ENCODE data around the gene POC1A. TPM values are rescaled to one million over a fixed set of nuclear protein-coding genes. Genes with fewer than 3 reads are reported as not detected.

The POC1A gene
- total and polyA plus RNA-seq, 2 of the 8 experiments (the other 6 are each of a cell fraction or from before 2014, with no cell fraction given) = 35.7 to 39.2 TPM

- Histone ChIP-seq H4K5ac (ENCODE audit: insufficient read length, low read depth, low read length) (no peak overlapping the region), H3K79me2 (ENCODE audit: control insufficient read depth in 1 of 2, insufficient read depth in 2 of 2, low read length in 2 of 2) (no peaks in the 10 kb centered on the region), H3K23ac (ENCODE audit: insufficient read length) (no peak overlapping the region), H3K36me3 (ENCODE audit: control insufficient read depth in 2 of 4, insufficient read depth in 4 of 4, low read length in 3 of 4) (peaks cover 0 to 12% (median 3%) of the 10 kb centered on the region in 4 experiments; a peak in 5 of 8 replicates), H4K8ac (ENCODE audit: extremely low read depth, insufficient read depth, low read length) (no peak overlapping the region), H4K20me1 (replicated peaks in 1 of 2; ENCODE audit: control insufficient read depth in 1 of 2, insufficient read depth in 2 of 2, low read length in 2 of 2) (peaks cover 2 to 3% of the 10 kb centered on the region in 2 experiments), H3K9me3 (ENCODE audit: insufficient read depth in 2 of 2, low read depth in 1 of 2, low read length in 1 of 2) (no peaks in the 10 kb centered on the region), H2BK120ac (replicated peaks; ENCODE audit: low read depth, low read length) (no peak overlapping the region), H3K4me2 (ENCODE audit: insufficient read depth in 1 of 2, low read depth in 2 of 2, low read length in 2 of 2) (no peak overlapping the region), H3K56ac (replicated peaks; ENCODE audit: insufficient read length, low read depth, low read length) (no peak overlapping the region), H3K27me3 (replicated peaks in 1 of 4; ENCODE audit: control insufficient read depth in 3 of 4, extremely low read depth in 1 of 4, insufficient read depth in 3 of 4, low read length in 3 of 4) (no peaks in the 10 kb centered on the region; a peak in 2 of 7 replicates), H3K4me3 (ENCODE audit: extremely low read depth in 1 of 4, insufficient read depth in 2 of 4, low read depth in 3 of 4, low read length in 4 of 4) (no peak overlapping the region), H2BK12ac (ENCODE audit: low read depth, low read length) (no peak overlapping the region), H3K9ac (replicated peaks in 1 of 4; ENCODE audit: extremely low read depth in 1 of 4, low read depth in 3 of 4, low read length in 3 of 4) (no peak overlapping the region), H3K79me1 (ENCODE audit: low read depth, low read length) (no peaks in the 10 kb centered on the region; the same call in 1 of the 2 replicates), H3K4ac (replicated peaks; ENCODE audit: insufficient read length, low read depth, low read length) (no peak overlapping the region), H3K4me1 (replicated peaks in 1 of 4; ENCODE audit: control insufficient read depth in 3 of 4, insufficient read depth in 4 of 4, low read length in 3 of 4) (no peaks in the 10 kb centered on the region; a peak in 2 of 7 replicates), H2AFZ (ENCODE audit: low read length) (no peak overlapping the region), H4K91ac (replicated peaks; ENCODE audit: insufficient read length, low read length) (no peak overlapping the region), H3K23me2 (ENCODE audit: low read depth, low read length) (no peaks in the 10 kb centered on the region), H2AK5ac (ENCODE audit: low read depth, low read length) (no peak overlapping the region), H2BK15ac (ENCODE audit: low read length) (no peak overlapping the region), H3K14ac (ENCODE audit: insufficient read length) (no peak overlapping the region), H3K27ac (ENCODE audit: low read depth, low read length) (no peak overlapping the region), H2BK20ac (ENCODE audit: low read length) (no peak overlapping the region), H3K18ac (ENCODE audit: extremely low read depth, low read length) (no peak overlapping the region), H2BK5ac (ENCODE audit: low read depth, low read length) (no peak overlapping the region)
- CTCF ChIA-PET (ENCODE audit: partially characterized antibody) = interaction anchor here (0.6 to 14.6 kb wide), 15 partner anchors 11 to 71 kb away, joined by 3 to 168 read pairs (median 5); partner anchors contain the start of gene DUSP7
- no peak for FAIRE-seq
- POLR2A ChIA-PET (ENCODE audit: partially characterized antibody) = interaction anchor here (0.8 to 1.7 kb wide), 5 partner anchors 10 to 85 kb away, joined by 3 to 5 read pairs (median 4); partner anchors contain the start of gene RPL29
- DNase-seq (ENCODE audit: low read depth in 1 of 2, low spot score in 2 of 2) = no peak
- whole genome bisulfite sequencing, 2 experiments (ENCODE audit: extremely low coverage in 1 of 2, insufficient coverage in 1 of 2, insufficient read length in 1 of 2, insufficient replicate concordance in 2 of 2, low coverage in 1 of 2, low lambda C conversion rate in 2 of 2, missing lambda C conversion rate in 1 of 2) = 89% methylated on average over 14 of the region's 14 CpGs; no CpG with 5 or more reads in 1 of the 2 experiments
- TF ChIP-seq BACH1 (IDR thresholded peaks at IDR 0.05; ENCODE audit: low read length) (no peak), KDM1A (IDR thresholded peaks at IDR 0.05; ENCODE audit: borderline replicate concordance, low read length) (no peak), EP300 (IDR thresholded peaks at IDR 0.05; ENCODE audit: borderline replicate concordance in 1 of 2, low read depth in 2 of 2, low read length in 2 of 2) (no peak), SP2 (IDR thresholded peaks at IDR 0.05; ENCODE audit: low read length) (no peak), SRF (IDR thresholded peaks at IDR 0.05; ENCODE audit: low read depth, low read length) (no peak), CBX8 (IDR thresholded peaks at IDR 0.05; ENCODE audit: borderline replicate concordance, low read depth, low read length) (no peak), NRF1 (IDR thresholded peaks at IDR 0.05; ENCODE audit: low read depth, low read length) (no peak), TAF1 (IDR thresholded peaks at IDR 0.05; ENCODE audit: low read depth, low read length) (no peak), ATF2 (IDR thresholded peaks at IDR 0.05; ENCODE audit: low read length) (no peak)
Measured at GRCh38 chr3:52076896-52077780, 77.1 kb downstream of the POC1A start.

Measured in H1 (cell line).